Measurements from ENCODE around the gene FAM20C.
"Not testable (repeated sequence)": the region's sequence is repeated elsewhere in the genome, so short reads cannot be mapped to it uniquely, and the experiment has no call there.

FAM20C gene

DNA sequence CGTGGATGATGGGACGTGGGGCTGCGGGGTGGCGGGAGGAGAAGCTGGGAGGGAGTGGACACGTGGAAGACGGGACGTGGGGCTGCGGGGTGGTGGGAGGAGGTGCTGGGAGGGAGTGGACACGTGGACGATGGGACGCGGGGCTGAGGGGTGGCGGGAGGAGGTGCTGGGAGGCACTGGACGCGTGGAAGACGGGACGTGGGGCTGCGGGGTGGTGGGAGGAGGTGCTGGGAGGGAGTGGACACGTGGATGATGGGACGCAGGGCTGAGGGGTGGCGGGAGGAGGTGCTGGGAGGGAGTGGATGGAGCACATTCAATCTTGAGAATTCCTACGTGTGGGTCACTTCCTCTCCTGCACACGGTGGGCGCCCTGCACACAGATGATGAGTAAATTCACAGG lies 104.8 kb downstream of the FAM20C start:
- FAIRE-seq: not testable (repeated sequence)

DNA sequence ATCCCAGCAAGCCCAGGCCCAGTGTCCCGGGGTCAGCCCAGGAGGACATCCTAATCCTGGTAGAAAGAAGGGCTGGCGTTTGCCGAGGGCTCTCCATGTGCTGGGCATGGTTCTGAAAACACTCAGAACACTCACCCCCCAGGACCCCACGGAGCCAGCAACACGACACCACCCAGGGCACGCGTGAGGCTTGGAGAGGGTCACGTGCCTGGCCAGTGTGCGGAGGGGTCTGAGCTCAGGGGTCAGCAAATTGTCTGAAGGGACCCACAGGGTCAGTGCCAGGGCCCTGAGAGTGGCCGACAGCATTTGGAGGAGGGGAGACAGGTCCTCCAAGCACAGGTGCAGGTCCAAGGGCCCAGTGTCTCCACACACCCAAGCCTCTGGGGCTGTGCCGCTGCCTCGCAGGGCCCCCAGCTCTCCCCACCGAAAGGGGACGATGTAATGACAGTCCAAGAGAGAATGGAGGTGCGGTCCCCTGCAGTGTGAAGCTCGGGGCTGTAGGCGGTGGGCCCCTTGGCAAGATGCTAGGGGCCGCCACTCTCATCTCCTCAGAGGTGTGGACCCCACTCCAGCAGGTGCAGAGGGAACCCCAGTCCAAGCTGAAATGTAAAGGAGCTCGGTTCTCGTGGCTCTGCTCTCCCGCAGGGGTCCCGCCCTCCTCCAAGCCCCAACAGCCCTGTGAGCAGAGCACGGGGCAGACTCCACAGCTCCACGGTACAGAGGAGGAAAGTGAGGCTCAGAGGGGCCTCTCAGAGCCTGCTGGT lies 105.4 kb downstream of the FAM20C start:
- no peak for FAIRE-seq

DNA sequence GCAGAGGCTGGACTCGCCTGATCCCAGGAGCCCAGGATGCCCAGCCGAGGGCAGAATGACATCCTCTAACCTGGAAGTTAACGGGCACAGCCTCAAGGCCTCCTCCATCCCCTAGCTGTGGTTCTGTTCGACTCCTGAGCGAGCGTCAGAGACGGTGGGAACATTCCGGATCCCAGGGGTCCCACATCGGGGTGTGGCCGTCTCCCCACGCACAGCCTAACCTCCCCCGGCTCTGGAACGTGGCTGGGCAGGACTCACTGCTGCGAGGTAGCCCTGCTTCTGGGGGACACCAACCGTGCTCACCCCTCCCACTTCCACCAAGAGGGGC lies 106.0 kb downstream of the FAM20C start:
- FAIRE-seq: no peak

DNA sequence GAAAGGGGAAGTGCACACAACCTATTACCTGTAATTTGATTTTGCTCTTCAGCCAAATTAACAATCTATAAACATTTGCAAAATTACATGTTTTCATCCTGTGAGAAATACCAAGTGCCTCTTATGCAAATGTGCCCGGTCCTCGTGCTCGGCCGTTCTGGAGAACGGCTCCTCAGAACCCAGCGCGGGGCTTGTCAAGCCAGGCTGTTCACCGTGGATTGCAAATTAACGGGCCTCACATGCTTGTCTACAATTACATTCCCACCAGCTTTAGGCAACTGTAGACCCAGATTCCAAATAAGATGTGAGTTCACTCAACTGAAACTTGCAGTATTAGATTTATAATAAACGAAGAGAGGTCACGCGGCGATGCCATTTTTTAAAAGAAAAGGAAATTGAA lies 106.4 kb downstream of the FAM20C start:
- FAIRE-seq: no peak

DNA sequence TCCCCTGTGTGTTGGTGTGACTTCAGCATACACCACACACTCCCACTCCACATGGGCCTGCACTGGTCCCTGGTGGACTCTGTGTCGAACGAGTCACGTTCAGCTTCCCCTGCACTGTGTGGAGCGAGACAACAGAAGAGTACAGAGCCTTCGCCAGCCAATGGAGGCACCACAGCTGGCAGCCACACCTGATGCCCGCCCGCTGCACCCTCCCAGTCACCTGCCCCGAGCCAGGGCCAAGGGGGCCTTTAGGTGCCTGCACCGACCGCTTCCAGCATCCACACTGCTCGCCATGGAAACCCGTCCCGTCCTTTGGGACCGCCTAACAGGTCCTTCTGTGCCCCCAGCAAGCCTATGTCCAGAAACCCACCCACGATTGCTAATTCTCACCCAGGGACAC lies 106.8 kb downstream of the FAM20C start:
- no peak for FAIRE-seq

DNA sequence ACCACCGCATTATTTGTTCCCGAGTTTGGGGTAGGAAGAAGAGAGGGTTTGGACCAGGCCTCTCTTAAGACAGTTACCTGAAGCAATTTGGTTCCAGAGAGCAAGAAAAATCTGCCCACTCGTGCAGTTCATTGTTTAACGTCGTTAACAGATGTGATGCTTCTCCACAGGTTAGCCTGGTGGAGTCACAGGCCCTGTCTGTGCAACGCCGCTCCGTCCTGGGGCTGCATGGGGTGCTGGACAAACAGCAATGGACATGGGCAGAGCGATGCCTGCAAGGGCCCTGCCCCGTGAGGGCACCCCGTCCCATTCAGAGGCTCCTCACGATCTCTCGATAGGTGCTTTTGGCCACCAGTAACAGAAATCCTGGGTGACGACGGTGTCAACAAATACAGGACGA lies 107.3 kb downstream of the FAM20C start:
- no peak for FAIRE-seq

DNA sequence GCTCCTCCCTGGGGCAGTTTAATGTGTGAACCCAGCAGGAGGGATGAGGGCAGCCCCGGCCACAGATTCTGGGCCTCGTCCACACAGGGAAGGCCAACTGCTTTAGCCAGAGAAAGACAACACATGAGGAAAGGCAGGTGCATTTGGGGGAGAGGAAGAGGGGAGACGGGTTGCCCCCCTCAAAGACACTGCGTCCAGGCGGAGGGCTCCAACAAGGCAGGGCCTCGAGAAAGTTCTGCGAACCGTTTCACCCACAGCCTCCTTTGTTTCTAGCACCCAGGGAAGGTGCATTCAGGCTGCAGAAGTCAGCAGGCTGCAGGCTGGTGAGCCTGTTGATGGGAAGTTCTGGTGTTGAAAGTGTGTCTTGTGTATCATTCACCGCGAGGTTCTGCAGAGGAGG lies 107.7 kb downstream of the FAM20C start:
- no peak for FAIRE-seq

DNA sequence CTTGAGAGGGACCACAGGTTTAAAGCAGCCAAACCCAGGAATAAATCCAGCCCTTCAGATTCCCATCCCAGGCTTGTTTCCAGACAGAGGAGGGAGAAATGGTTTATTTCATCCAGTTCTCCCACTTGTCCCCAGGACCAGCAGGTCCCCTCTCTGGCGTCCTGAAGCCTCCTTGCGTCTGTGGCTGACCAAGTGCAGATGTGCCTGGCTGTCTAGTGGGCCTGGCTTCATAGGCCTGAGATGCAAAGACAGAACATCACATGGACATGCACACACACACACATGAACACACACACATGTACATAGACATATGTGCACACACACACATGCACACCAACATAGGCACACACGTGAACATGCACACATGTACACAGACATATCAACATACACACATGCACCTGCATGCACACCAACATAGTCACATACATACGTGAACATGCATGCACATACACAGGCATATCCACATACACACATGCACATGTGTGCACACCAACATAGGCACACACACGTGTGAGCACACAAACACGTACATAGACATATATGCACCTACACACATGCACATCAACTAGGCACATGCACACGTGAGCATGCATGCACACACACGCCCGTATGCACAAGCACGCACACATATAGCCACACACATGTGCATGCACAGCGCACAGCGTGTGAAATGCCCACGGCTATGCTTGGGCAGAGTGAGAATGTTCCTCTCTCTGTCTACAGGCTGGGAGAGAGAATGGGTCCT lies 108.3 kb downstream of the FAM20C start:
- no peak for FAIRE-seq

DNA sequence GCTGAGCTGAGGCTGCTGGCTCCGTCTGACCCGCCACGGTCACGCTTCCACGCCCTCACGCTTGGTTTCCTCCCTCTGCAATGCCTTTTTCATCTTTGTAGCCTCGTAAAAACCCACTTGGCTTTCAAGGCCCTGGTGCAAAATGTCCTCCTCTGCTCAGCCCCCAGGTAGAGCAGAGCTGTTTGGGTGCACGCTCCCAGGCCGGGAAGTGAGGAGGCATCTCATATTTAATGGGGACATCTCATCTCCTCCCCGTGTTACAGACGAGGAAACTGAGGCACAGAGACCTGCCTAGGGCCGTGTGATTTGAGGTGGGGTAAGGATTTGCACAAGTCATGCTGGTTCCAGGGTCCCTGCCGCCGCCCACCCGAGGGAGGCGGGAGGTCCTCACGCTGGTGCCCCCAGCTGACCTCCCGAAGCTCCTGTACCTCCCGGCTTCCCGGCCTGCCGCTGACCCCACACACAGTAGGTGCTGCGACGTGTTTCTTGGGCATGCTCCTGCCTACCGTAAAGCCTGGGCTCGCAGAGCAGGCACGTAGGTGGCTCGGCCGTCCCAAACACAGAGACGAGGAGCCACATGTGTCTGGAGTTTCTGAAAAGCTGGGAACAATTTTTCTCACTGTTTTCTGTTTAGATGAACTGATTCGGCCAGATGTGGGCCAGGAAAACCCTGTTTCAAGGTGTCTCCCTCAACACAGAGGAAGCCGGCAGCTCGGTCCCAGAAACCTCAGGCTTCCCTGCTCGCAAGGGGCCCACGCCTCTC lies 109.1 kb downstream of the FAM20C start:
- FAIRE-seq: no peak

DNA sequence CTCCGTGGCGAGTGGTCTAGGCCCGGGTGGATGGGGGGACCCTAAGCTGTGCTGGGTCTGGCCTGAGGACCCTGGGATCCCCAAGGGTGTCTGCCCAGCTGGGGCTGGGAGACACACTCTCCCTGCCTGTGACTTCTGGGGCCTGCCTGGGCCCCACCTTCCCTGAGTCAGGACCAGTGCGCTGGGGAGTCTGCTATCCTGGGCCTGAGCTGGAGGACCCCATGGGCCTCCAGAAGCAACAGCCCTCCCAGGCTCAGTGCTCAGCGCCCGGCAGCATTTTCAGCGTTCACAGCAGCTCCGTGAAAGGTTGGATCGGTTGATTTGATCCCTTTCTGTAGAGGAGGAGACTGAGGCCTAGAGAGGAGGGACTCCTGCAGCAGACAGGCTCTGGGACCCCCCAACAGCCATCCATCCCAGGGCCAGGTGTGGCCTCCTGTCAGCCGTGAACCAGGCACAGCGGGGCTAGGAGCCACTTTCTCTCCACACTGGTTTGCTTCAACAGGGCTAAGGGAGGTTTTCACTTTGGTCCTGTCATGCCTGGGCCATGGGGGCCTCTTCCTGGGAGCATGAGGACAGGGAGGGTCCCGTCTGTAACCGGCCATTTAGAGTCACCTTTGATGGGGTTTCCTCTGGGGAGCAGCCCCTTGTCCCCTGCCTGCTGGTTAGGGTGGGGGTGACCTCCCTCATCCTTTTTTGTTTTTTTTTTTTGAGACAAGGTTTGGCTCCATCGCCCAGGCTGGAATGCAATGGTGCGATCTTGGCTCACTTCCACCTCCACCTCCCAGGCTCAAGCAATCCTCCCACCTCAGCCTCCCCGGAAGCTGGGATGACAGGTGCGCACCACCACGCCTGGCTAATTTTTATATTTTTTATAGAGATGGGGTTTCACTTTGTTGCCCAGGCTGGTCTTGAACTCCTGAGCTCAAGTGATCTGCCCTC lies 110.0 kb downstream of the FAM20C start:
- no peak for FAIRE-seq

DNA sequence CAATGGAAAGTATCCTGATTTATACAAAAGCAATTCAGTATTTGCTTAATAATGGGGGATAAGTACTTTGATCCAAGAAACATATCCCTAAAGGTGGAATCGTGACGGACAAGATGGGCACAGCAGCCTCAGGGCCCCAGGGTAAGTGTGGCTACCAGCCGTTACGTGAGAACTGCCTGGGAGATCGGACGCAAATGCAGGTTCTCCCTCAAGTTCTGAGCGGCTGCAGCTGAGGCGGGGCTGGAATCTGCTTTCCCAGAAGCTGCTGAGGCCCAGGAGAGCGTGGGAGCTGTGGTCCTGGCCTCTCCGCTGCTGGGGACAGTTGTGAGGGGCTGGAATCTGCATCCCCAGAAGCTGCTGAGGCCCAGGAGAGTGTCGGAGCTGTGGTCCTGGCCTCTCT lies 111.1 kb downstream of the FAM20C start:
- FAIRE-seq: no peak

DNA sequence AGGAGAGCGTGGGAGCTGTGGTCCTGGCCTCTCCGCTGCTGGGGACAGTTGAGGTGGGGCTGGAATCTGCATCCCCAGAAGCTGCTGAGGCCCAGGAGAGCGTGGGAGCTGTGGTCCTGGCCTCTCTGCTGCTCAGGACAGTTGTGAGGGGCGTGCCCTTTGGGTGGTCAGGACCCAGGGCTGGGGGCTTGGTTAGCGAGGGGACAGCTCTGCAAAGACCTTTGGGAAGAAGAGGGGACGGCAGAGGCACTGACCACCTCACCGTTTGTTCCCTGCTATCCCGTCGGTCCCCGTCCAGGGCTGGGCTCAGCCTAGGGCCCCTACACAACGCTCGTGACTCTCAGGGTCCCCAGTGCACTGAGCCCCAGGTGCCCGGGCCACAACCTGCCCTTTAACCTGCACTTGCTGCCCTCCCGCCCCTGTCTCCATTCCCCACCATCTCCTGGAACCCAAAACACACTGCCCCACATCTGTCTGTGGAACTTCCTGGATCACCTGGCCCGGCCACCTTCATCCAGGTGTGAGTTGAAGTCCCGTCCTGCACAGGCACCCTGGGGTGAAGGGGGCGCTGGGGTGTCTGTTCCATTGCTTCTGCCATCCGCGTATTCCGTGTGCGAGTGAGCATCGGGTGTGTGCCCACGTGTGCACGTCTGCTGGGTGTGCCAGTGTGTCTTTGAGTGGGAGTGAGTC lies 111.7 kb downstream of the FAM20C start:
- no peak for FAIRE-seq

DNA sequence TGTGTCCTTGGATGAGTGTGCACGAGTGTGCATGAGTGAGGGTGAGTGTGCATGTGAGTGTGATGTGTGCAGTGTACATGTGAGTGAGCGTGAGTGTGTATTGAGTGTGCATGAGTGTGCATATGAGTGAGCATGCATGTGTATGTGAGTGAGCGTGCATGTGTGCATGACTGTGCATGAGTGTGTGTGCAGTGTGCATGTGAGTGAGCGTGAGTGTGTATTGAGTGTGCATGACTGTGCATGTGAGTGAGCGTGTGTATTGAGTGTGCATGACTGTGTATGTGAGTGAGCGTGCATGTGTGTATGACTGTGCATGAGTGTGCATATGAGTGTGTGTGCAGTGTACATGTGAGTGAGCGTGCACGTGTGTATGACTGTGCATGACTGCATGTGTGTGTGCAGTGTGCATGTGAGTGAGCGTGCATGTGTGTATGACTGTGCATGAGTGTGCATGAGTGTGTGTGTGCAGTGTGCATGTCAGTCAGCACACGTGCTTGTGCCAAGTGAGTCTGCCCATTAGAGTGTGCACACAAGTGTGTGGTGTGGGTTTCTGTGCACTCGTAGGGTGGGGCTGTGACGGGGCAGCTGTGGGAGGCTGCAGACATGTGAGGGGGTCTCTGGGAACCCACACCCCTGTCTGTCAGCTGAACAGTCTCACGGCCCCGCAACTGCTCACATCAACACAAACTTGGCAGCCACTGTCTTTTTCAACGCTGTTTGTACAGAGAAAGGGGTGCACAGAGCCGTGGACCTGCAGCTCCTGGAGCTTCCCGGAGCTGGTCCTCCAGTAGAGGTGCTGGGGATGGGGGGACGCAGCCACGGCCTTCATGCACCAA lies 112.4 kb downstream of the FAM20C start:
- FAIRE-seq: no peak

DNA sequence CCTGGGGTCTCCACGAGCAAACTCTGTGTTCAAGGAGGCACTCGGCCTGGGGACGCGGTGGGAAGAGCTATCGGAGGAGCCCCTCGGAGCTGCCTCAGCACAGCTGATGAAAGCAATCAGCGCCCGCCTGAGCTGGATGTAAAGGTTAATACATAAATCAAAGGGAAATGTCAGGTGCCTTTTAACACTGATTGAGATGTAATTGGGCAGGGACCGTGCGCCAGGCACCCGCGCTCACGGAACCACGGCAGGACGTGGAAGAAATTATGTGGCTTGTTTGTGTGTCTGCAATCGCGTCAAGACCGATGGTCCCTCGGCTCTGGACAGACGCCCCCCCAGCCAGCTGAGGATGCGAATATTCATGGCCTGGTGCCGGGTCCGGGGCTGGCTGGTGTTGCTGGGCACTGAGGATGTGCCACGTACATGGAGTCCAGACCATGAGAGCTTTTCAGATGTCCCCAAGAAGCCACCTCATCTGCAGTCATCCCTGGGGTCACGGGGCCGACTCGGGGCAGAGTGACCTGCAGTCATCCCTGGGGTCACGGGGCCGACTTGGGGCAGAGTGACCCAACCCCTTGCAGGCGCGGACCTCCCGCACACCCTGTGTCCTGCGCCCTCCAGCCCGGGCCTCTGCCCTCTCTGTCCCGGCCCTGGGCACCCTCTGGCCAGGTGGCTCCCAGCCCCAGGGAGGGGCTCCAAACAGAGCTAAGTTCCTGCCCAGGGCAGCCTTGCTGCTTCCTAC lies 113.2 kb downstream of the FAM20C start:
- FAIRE-seq: no peak

DNA sequence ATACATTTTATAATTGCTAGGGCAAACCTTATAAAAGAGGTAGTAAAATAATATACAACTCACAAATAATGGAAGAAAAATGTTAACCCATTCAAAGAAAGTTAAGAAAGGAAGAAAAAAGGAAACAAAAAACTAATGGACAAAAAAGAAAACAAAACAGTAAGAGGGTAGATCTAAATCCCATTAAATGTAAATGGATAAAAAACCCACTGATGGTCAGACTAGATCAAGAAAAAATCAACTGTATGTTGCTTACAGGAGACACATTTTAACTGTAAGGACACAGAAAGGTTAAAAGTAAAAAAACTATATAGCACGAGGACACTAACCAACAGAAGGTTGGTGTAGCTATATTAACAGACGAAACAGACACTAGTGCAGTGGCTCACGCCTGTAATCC lies 115.6 kb downstream of the FAM20C start:
- no peak for FAIRE-seq

DNA sequence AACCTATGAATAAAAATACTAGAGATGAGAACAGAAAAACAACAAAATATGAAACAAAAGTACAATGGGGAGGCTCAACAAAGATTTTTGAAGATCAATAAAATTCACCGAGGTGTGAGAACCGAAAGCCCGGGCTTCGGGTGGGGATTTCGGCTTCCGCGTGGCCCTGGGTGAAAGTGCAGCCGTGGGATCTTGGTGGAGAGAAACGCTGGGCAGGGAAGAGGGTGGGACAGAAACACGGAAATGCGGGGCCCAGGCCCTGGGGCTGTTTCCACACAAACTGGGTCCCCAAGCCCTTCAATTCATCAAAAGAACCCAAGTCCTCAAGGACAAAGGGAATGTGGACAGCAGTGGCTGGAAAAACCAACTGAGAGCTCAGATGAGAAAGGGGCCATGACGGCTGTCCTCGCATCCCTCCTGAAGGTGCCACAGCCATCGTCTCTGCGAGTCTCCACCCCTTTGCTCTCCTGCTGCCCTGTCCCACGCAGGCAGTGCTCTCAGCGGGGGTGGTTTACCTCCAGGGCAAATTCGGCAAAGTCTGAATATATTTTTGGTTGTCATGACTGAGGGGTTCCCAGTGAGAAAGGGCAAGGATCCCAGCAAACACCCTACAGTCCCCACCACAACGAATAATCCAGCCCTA lies 117.3 kb downstream of the FAM20C start:
- no peak for FAIRE-seq

Data from TTC549 (cell line).